Esophagus muscularis mucosa (tissue), 4 donors: ENCODE data around the gene TAF6L. TPM values are rescaled to one million over a fixed set of nuclear protein-coding genes. Genes with fewer than 3 reads are reported as not detected.
A peak's percentile ranks its signal among the peaks of the same experiment; 100 is the strongest.
"Not testable (repeated sequence)": the region's sequence is repeated elsewhere in the genome, so short reads cannot be mapped to it uniquely, and the experiment has no call there.

Experiments
- DNase-seq: peaks from one replicate; pipeline ENCODE4 v3.0.0-alpha.2; 2017; ENCODE audit errors: extremely low spot score
- H3K27ac ChIP-seq, 4 donors: fragments of 200-600 bp; sonication (generic); replicated peaks in 1 of 4; 1 replicate in 3 of 4; 2 replicates in 1 of 4; pipeline ENCODE4 v1.5.1; 2016 to 2019; ENCODE audit warnings: mild to moderate bottlenecking in 1 of 4
- H3K27me3 ChIP-seq, 4 donors: fragments of 200-600 bp; sonication (generic); one replicate each; pipeline versions ENCODE4 v1.5.1 to v1.6.0; 2016 to 2019
- H3K36me3 ChIP-seq, 4 donors: fragments of 200-600 bp; sonication (generic); one replicate each; pipeline ENCODE4 v1.5.1; 2016 to 2019
- H3K4me1 ChIP-seq, 4 donors: fragments of 200-600 bp; sonication (generic); one replicate each; pipeline ENCODE4 v1.5.1; 2016 to 2019
- H3K4me3 ChIP-seq, 4 donors: fragments of 200-600 bp; sonication (generic); 1 replicate in 2 of 4; 2 replicates in 2 of 4; pipeline ENCODE4 v1.5.1; 2016 to 2019; ENCODE audit warnings: mild to moderate bottlenecking in 4 of 4, moderate library complexity in 1 of 4
- H3K9me3 ChIP-seq, 4 donors: fragments of 200-600 bp; sonication (generic); 1 replicate in 3 of 4; 2 replicates in 1 of 4; pipeline ENCODE4 v1.5.1; 2016 to 2019
- EP300 ChIP-seq: sonication (generic); formaldehyde crosslinking; IDR thresholded peaks from one replicate; pipeline ENCODE4 v1.6.1; 2017; ENCODE audit warnings: antibody characterized with exemption
- POLR2A ChIP-seq: fragments of 450-650 bp; IDR thresholded peaks from one replicate; pipeline ENCODE4 v1.6.1; 2017; ENCODE audit warnings: antibody characterized with exemption, moderate library complexity, mild to moderate bottlenecking, low read depth
- POLR2AphosphoS5 ChIP-seq, 2 donors: sonication (generic); formaldehyde crosslinking; IDR thresholded peaks; one replicate each; pipeline ENCODE4 v1.6.1; 2017; ENCODE audit warnings: antibody characterized with exemption in 2 of 2
- WGBS: methylation state at CpG from one replicate; pipeline ENCODE4 v1.1.5; 2018; 5-methylcytosine and 5-hydroxymethylcytosine counted together
- intact Hi-C: fragments of 100-400 bp; cut with DNase I; formaldehyde crosslinking; loops from one replicate; pipeline ENCODE4 v1.15.1; 2023
- total RNA-seq, 4 donors: library from RNA; depleted of rRNA; stranded (reverse); fragments of >200 nt; gene quantifications; one replicate each; pipeline versions ENCODE4 v1.1.0 to v1.2.1, GENCODE V29; 2016
- TF ChIP-seq, protein P1 (sequence below), 3 experiments: fragments of 200-600 bp in 2 of 3; fragments of 450-650 bp in 1 of 3; sonication (generic) in 2 of 3; IDR thresholded peaks; one replicate each; pipeline ENCODE4 v1.5.1; 2017 to 2019; ENCODE audit warnings: antibody characterized with exemption in 3 of 3, mild to moderate bottlenecking in 2 of 3, moderate library complexity in 1 of 3

Gene TAF6L
- total RNA-seq, 4 donors from 2014 or later: 12.0 to 27.2 (median 14.6) TPM

DNA sequence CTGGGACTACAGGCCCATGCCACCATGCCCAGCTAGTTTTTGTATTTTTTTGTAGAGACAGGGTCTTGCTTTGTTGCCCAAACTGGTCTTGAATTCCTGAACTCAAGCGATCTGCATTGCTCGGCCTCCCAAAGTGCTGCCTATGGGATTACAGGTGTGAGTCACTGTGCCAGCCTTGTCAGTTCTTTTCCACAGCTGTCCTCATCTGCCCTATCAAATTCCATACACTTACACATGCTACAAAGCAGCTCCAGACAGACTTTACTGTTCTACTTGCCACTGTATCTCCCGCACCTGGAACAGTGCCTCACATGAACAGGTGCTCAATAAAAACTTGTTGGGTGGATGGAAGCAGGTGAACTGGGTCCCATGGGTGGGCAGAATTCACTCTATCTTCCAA, 52.5 kb downstream of the TAF6L start:
- Histone ChIP-seq H3K4me3 (no peak overlapping the region), H3K36me3 (peaks cover 80 to 100% (median 91%) of the 10 kb centered on the region in 4 donors), H3K27me3 (no peaks in the 10 kb centered on the region), H3K9me3 (no peaks in the 10 kb centered on the region), H3K27ac (no peak overlapping the region), H3K4me1 (peaks cover 3 to 9% (median 6%) of the 10 kb centered on the region in 4 donors)
- intact Hi-C loops: no loop called here
- 96% methylated on average over 3 of the region's 3 CpGs for WGBS
- DNase-seq: no peak
- TF ChIP-seq EP300 (no peak), POLR2AphosphoS5 (IDR thresholded peaks at IDR 0.05) (no peak), POLR2A (no peak)
- TF ChIP-seq, protein P1, sequence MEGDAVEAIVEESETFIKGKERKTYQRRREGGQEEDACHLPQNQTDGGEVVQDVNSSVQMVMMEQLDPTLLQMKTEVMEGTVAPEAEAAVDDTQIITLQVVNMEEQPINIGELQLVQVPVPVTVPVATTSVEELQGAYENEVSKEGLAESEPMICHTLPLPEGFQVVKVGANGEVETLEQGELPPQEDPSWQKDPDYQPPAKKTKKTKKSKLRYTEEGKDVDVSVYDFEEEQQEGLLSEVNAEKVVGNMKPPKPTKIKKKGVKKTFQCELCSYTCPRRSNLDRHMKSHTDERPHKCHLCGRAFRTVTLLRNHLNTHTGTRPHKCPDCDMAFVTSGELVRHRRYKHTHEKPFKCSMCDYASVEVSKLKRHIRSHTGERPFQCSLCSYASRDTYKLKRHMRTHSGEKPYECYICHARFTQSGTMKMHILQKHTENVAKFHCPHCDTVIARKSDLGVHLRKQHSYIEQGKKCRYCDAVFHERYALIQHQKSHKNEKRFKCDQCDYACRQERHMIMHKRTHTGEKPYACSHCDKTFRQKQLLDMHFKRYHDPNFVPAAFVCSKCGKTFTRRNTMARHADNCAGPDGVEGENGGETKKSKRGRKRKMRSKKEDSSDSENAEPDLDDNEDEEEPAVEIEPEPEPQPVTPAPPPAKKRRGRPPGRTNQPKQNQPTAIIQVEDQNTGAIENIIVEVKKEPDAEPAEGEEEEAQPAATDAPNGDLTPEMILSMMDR (IDR thresholded peaks at IDR 0.05): no peak

DNA sequence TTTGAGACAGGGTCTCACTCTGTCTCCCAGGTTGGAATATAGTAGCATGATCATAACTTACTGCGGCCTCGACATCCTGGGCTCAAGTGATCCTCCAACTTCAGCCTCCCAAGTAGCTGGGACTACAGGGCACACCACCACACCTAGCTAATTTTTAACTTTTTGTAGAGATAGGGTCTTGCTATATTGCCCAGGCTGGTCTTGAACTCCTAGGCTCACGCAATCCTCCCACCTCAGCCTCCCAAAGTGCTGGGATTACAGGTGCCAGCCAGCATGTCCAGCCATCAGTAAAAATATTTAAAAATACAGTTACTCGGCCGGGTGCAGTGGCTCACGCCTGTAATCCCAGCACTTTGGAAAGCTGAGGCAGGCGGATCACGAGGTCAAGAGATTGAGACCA, 56.9 kb downstream of the TAF6L start:
- H3K9me3 ChIP-seq, intact Hi-C loops, H3K27ac ChIP-seq, H3K27me3 ChIP-seq, DNase-seq, H3K4me3 ChIP-seq: not testable (repeated sequence)
- peaks cover 35 to 42% (median 38%) of the 10 kb centered on the region in 4 donors for H3K4me1 ChIP-seq
- WGBS: 90% methylated on average over 8 of the region's 8 CpGs
- peaks cover 43 to 71% (median 55%) of the 10 kb centered on the region in 4 donors for H3K36me3 ChIP-seq

DNA sequence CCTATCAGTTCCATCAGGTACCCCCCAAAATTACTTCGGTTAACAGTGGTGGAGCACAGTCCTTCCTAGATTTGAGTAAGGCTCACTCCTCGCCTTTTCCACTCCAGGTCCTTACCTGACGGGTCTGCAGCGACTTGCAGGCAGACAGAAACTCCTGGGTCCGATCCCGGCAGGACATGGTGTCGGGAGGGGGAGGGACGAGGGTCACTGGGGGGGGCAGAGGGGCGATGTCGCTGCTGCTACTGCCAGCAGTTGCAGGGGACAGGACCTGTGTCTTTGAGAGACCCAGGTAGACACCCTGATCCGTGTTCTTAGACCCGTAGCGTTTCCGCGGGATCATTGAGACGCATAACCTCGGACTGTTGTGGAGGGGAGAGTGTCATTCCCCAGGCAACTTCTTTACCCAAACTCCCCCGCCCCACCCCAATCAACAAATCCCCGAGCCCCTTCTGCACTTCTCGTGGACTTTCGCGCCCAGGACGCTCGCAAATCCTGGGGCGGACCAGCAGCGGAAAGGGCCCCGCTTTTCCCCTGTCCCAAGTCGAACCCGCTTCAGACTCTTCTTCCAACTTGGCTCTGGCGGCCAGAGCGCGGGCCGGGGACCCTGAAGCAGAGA, 59.8 kb downstream of the TAF6L start:
- TF ChIP-seq POLR2AphosphoS5 (IDR thresholded peaks at IDR 0.05) (no peak), EP300 (no peak), POLR2A (peak; percentile 31)
- TF ChIP-seq, protein P1 (IDR thresholded peaks at IDR 0.05): no peak
- peaks cover 42 to 64% (median 48%) of the 10 kb centered on the region in 4 donors for H3K4me1 ChIP-seq
- WGBS: 0% methylated on average over 22 of the region's 33 CpGs
- H3K36me3 ChIP-seq: peaks cover 23 to 70% (median 52%) of the 10 kb centered on the region in 4 donors
- H3K27ac ChIP-seq: peak overlapping the region; percentile 95 to 99 (median 97)
- H3K4me3 ChIP-seq: peak overlapping the region; percentile 89 to 98 (median 94)
- DNase-seq: no peak
- H3K9me3 ChIP-seq: no peaks in the 10 kb centered on the region
- intact Hi-C loops: loop anchor here (2.0 to 5.0 kb wide), 2 partner anchors 26 to 39 kb away; partner anchors contain the start of genes NXF1 and TMEM223
- no peaks in the 10 kb centered on the region for H3K27me3 ChIP-seq

DNA sequence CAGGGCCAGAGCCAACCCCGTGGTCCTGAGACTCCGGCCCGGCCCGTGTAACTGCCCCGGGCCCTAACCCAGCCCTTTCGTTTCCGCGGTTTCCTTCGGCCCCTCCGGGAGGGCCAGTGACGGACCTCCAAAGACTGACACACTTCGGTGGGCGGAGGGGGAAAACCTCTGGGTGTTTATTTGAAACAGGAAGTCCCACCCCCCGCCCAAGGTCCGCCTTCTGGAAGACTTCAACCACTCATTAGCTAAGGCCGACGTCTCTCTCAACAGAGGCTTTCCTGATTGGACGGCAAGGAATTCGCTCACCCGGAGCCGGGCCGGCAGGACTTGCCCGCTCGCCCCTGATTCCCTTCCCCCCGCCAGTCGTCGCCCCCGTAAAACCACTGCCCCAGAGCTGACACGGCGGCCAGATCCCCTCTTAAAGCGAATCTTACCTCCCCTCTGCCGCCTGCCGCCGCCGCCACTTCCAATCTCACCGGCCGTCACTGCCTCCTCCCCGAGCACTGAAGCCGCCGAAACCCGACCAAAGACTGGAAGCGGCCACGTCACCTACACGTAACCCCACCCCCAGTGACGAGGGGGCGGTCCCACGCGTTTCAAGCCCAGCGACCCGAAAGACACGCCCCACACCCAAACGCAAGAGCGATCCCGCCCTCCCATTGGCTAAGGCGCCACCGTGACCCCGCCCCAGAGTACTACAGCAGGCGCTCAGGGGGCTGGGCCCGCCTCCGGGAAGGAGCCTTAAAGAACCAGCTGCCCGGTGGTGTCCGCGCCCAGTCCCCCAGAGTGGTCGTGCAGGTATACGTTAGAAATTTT, 60.5 kb downstream of the TAF6L start, which contains the start of gene STX5:
Gene STX5 (minus strand): TSS at position 532 of the 816 bp plus-strand sequence. CDS start 808 bp downstream, outside the sequence.
- WGBS: under 1% methylated on average over 31 of the region's 65 CpGs
- no peaks in the 10 kb centered on the region for H3K9me3 ChIP-seq
- peaks cover 42 to 64% (median 51%) of the 10 kb centered on the region in 4 donors for H3K4me1 ChIP-seq
- peak within 1 kb of the TSS; percentile 89 to 98 (median 94) for H3K4me3 ChIP-seq
- intact Hi-C loops: loop anchor here (2.0 to 5.0 kb wide), 2 partner anchors 27 to 39 kb away; partner anchors contain the start of genes NXF1 and TMEM223
- no peaks in the 10 kb centered on the region for H3K27me3 ChIP-seq
- peak within 1 kb of the TSS; percentile 95 to 99 (median 97) for H3K27ac ChIP-seq
- peaks cover 16 to 70% (median 49%) of the 10 kb centered on the region in 4 donors for H3K36me3 ChIP-seq
- peak; percentile 100 for DNase-seq
- TF ChIP-seq EP300 (no peak), POLR2AphosphoS5 (IDR thresholded peaks at IDR 0.05) (peak; percentile 93 to 98), POLR2A (peak; percentile 81)
- TF ChIP-seq, protein P1 (IDR thresholded peaks at IDR 0.05): no peak
